Measurements from ENCODE around the gene PRKCG. TPM values are rescaled to one million over a fixed set of nuclear protein-coding genes. Genes with fewer than 3 reads are reported as not detected.

Gene PRKCG
- total RNA-seq, 1 experiment from 2014 or later: 2.8 TPM

DNA sequence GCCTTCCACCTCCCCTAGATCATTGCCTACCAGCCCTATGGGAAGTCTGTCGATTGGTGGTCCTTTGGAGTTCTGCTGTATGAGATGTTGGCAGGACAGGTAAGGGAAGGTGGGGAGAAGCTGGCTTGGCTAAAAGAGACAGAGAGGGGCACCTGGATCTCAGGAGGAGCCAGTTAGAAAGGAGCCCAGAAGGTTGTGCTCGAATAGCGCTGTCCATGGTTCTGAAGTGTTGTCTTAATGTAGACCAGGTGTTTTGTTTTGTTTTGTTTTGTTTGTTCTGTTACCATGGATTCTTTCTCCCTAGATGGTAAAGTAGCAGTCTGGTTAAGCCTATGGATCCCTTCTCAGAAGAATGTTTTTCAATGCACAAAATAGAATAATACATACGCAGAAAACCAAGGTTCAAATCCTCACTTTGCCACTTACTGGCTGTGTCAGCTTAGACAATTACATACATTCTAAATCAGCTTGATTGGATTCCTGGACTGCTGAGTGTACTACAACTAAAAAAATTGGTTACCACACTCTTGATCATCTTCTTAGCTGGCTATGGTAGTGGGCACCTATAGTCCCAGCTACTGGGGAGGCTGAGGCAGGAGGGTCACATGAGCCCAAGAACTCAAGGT is 21.2 kb downstream of the PRKCG start:
- no peaks in the 10 kb centered on the region for H4K20me1 ChIP-seq (ENCODE audit: insufficient read depth)
- peaks cover 14% of the 10 kb centered on the region; the same call in 1 of the 2 replicates for H3K27me3 ChIP-seq (ENCODE audit: insufficient read depth, low read length)
- peaks cover 9 to 26% of the 10 kb centered on the region in 2 experiments; a peak in 3 of 4 replicates for H3K4me1 ChIP-seq (ENCODE audit: control insufficient read depth in 1 of 2, insufficient read depth in 2 of 2, low read length in 2 of 2)
- H3K36me3 ChIP-seq (ENCODE audit: control insufficient read depth in 1 of 2, insufficient read depth in 2 of 2, low read length in 2 of 2): no peaks in the 10 kb centered on the region
- ChIA-PET RAD21 (ENCODE audit: low non-redundant PET in 1 of 2, low total read pairs in 2 of 2, uncharacterized antibody in 2 of 2, unreplicated experiment in 2 of 2) (no interaction called here), POLR2A (no interaction called here), CTCF (no interaction called here)
- TF ChIP-seq, protein P1, sequence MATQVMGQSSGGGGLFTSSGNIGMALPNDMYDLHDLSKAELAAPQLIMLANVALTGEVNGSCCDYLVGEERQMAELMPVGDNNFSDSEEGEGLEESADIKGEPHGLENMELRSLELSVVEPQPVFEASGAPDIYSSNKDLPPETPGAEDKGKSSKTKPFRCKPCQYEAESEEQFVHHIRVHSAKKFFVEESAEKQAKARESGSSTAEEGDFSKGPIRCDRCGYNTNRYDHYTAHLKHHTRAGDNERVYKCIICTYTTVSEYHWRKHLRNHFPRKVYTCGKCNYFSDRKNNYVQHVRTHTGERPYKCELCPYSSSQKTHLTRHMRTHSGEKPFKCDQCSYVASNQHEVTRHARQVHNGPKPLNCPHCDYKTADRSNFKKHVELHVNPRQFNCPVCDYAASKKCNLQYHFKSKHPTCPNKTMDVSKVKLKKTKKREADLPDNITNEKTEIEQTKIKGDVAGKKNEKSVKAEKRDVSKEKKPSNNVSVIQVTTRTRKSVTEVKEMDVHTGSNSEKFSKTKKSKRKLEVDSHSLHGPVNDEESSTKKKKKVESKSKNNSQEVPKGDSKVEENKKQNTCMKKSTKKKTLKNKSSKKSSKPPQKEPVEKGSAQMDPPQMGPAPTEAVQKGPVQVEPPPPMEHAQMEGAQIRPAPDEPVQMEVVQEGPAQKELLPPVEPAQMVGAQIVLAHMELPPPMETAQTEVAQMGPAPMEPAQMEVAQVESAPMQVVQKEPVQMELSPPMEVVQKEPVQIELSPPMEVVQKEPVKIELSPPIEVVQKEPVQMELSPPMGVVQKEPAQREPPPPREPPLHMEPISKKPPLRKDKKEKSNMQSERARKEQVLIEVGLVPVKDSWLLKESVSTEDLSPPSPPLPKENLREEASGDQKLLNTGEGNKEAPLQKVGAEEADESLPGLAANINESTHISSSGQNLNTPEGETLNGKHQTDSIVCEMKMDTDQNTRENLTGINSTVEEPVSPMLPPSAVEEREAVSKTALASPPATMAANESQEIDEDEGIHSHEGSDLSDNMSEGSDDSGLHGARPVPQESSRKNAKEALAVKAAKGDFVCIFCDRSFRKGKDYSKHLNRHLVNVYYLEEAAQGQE (IDR thresholded peaks at IDR 0.05; ENCODE audit: low read depth): peak; percentile 90
- no peak for TF ChIP-seq RAD21 (IDR thresholded peaks at IDR 0.05; ENCODE audit: low read depth)
- no TSS peak for BruUV-seq (replicated peaks)
- intact Hi-C loops (cut with micrococcal nuclease): no loop called here
- no peak overlapping the region for H3K9ac ChIP-seq (ENCODE audit: low read length)
- no peak overlapping the region for H3K4me3 ChIP-seq (replicated peaks in 1 of 2; ENCODE audit: low read depth in 1 of 2, low read length in 2 of 2)
- H2AFZ ChIP-seq (ENCODE audit: low read depth, low read length, poor library complexity, severe bottlenecking): no peak overlapping the region
- no peak for DNase-seq (ENCODE audit: low read depth, low spot score)
- H3K27ac ChIP-seq (ENCODE audit: low read depth, low read length): no peak overlapping the region
- H3K9me3 ChIP-seq (ENCODE audit: control insufficient read depth in 1 of 2, insufficient read depth in 1 of 2, low read depth in 1 of 2, low read length in 2 of 2): no peaks in the 10 kb centered on the region
- H3K9me2 ChIP-seq (ENCODE audit: insufficient read depth): no peaks in the 10 kb centered on the region
- no peaks in the 10 kb centered on the region for H3K79me2 ChIP-seq (ENCODE audit: insufficient read depth, low read length)
- H3K4me2 ChIP-seq (ENCODE audit: low read length): no peak overlapping the region
- ATAC-seq: no peak

DNA sequence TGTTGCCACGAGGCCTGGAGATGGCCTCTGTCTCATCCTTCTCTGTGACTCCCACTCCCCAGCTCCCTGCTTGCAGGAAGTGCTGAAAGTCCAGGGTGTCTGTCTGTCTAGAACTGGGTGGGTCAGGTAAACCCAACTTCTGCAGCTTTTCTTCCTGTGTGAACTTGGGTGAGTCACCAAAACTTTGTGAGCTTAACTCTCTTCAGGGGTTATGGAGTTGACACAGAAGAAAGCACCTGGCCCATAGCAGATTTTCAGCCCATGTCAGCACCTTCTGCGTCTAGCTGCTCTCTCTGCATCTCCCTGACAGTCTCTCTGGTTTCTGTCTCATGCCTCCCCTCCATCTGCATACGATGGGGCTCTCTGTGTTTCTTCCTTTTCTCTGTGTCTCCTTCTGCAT is 22.9 kb downstream of the PRKCG start:
- Histone ChIP-seq H3K79me2 (ENCODE audit: insufficient read depth, low read length) (no peaks in the 10 kb centered on the region), H3K36me3 (ENCODE audit: control insufficient read depth in 1 of 2, insufficient read depth in 2 of 2, low read length in 2 of 2) (no peaks in the 10 kb centered on the region), H3K9ac (ENCODE audit: low read length) (no peak overlapping the region), H3K9me3 (ENCODE audit: control insufficient read depth in 1 of 2, insufficient read depth in 1 of 2, low read depth in 1 of 2, low read length in 2 of 2) (no peaks in the 10 kb centered on the region), H4K20me1 (ENCODE audit: insufficient read depth) (no peaks in the 10 kb centered on the region), H3K27ac (ENCODE audit: low read depth, low read length) (no peak overlapping the region), H2AFZ (ENCODE audit: low read depth, low read length, poor library complexity, severe bottlenecking) (no peak overlapping the region), H3K9me2 (ENCODE audit: insufficient read depth) (no peaks in the 10 kb centered on the region), H3K4me1 (ENCODE audit: control insufficient read depth in 1 of 2, insufficient read depth in 2 of 2, low read length in 2 of 2) (peaks cover 0 to 12% of the 10 kb centered on the region in 2 experiments; a peak in 2 of 4 replicates), H3K27me3 (ENCODE audit: insufficient read depth, low read length) (peaks cover 14% of the 10 kb centered on the region; the same call in 1 of the 2 replicates), H3K4me2 (ENCODE audit: low read length) (no peak overlapping the region), H3K4me3 (replicated peaks in 1 of 2; ENCODE audit: low read depth in 1 of 2, low read length in 2 of 2) (no peak overlapping the region)
- intact Hi-C loops (cut with micrococcal nuclease): loop anchor here (5.0 kb wide), 1 partner anchor 117 kb away; no protein-coding TSS in a partner anchor
- POLR2A ChIA-PET: interaction anchor here (1.3 kb wide), 1 partner anchor 16 kb away, joined by 3 read pairs; no protein-coding TSS in a partner anchor
- DNase-seq (ENCODE audit: low read depth, low spot score) (no peak), ATAC-seq (no peak)
- BruUV-seq (replicated peaks): no TSS peak
- TF ChIP-seq ZFX (IDR thresholded peaks at IDR 0.05): no peak
- no peak for TF ChIP-seq SP1 (IDR thresholded peaks at IDR 0.05; ENCODE audit: low read depth)
- TF ChIP-seq CEBPB (IDR thresholded peaks at IDR 0.05; ENCODE audit: low read depth): no peak
- no peak for TF ChIP-seq ELF1 (IDR thresholded peaks at IDR 0.05; ENCODE audit: borderline replicate concordance, low read depth)
- TF ChIP-seq FOSL1 (IDR thresholded peaks at IDR 0.05; ENCODE audit: low read depth): no peak
- TF ChIP-seq ZNF274 (IDR thresholded peaks at IDR 0.05; ENCODE audit: low read depth, low read length): no peak
- TF ChIP-seq POLR2A (IDR thresholded peaks at IDR 0.05; ENCODE audit: borderline replicate concordance, extremely low read depth, insufficient read depth, insufficient read length): no peak
- TF ChIP-seq EGR1 (IDR thresholded peaks at IDR 0.05; ENCODE audit: low read depth): no peak
- CTCF ChIA-PET: no interaction called here
- RAD21 ChIA-PET (ENCODE audit: low non-redundant PET in 1 of 2, low total read pairs in 2 of 2, uncharacterized antibody in 2 of 2, unreplicated experiment in 2 of 2): no interaction called here
